ENCODE measurements around the gene XKR7.
"Not testable (repeated sequence)": the region's sequence is repeated elsewhere in the genome, so short reads cannot be mapped to it uniquely, and the experiment has no call there.

Gene XKR7

GRCh38 chr20:31967830-31968249, at the start of gene XKR7:
XKR7 (plus strand) TSS chr20:31968151; CDS start chr20:31968176, 25 bp downstream.
- peak; percentile 53 for DNase-seq

- no peak for DNase-seq
Measured at GRCh38 chr20:31918466-31919105, 49.4 kb upstream of the XKR7 start.

GRCh38 chr20:31919410-31920155, 48.4 kb upstream of the XKR7 start:
- DNase-seq: no peak

- no peak for DNase-seq
Measured at GRCh38 chr20:31920275-31920855, 47.6 kb upstream of the XKR7 start.

- DNase-seq: not testable (repeated sequence)
Measured at GRCh38 chr20:31921480-31921879, 46.5 kb upstream of the XKR7 start.

- no peak for DNase-seq
Measured at GRCh38 chr20:31922181-31922580, 45.8 kb upstream of the XKR7 start.

GRCh38 chr20:31922588-31922987, 45.4 kb upstream of the XKR7 start:
- no peak for DNase-seq

GRCh38 chr20:31923388-31924331, 44.3 kb upstream of the XKR7 start:
- no peak for DNase-seq

- no peak for DNase-seq
Measured at GRCh38 chr20:31924561-31924960, 43.4 kb upstream of the XKR7 start.

- no peak for DNase-seq
Measured at GRCh38 chr20:31925631-31926030, 42.3 kb upstream of the XKR7 start.

GRCh38 chr20:31926493-31926892, 41.5 kb upstream of the XKR7 start:
- DNase-seq: no peak

- DNase-seq: no peak
Measured at GRCh38 chr20:31927627-31928159, 40.3 kb upstream of the XKR7 start.

GRCh38 chr20:31929631-31930030, 38.3 kb upstream of the XKR7 start:
- DNase-seq: not testable (repeated sequence)

- DNase-seq: no peak
Measured at GRCh38 chr20:31930779-31931178, 37.2 kb upstream of the XKR7 start.

GRCh38 chr20:31933698-31934097, 34.3 kb upstream of the XKR7 start:
- DNase-seq: no peak

GRCh38 chr20:31934491-31934890, 33.5 kb upstream of the XKR7 start:
- no peak for DNase-seq

GRCh38 chr20:31934968-31935764, 32.8 kb upstream of the XKR7 start:
- no peak for DNase-seq

GRCh38 chr20:31936420-31936819, 31.5 kb upstream of the XKR7 start:
- DNase-seq: no peak

- no peak for DNase-seq
Measured at GRCh38 chr20:31937820-31938219, 30.1 kb upstream of the XKR7 start.

GRCh38 chr20:31939661-31940060, 28.3 kb upstream of the XKR7 start:
- DNase-seq: no peak

- DNase-seq: no peak
Measured at GRCh38 chr20:31943052-31943471, 24.9 kb upstream of the XKR7 start.

- no peak for DNase-seq
Measured at GRCh38 chr20:31945319-31945718, 22.6 kb upstream of the XKR7 start.

Data from GDM1 (cell line).